ENCODE data around the gene METTL9.
"Not testable (repeated sequence)": the region's sequence is repeated elsewhere in the genome, so short reads cannot be mapped to it uniquely, and the experiment has no call there.

DNA sequence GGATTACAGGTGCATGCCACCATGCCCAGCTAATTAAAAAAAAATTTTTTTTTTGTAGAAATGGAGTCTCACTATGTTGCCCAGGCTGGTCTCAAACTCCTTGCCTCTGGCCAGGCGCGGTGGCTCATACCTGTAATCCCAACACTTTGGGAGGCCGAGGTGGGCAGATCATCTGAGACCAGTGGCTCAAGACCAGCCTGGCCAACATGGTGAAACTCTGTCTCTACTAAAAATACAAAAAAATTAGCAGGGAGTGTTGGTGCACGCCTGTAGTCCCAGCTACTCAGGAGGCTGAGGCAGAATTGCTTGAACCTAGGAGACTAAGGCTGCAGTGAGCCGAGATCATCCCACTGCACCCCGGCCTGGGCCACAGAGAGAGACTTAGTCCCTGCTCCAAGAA is 19.2 kb upstream of the METTL9 start:
- TF ChIP-seq EZH2phosphoT487 (IDR thresholded peaks at IDR 0.05; ENCODE audit: low read depth, severe bottlenecking, unreplicated experiment); EZH2 (IDR thresholded peaks at IDR 0.05; ENCODE audit: borderline replicate concordance): not testable (repeated sequence)
- TF ChIP-seq, protein P1, sequence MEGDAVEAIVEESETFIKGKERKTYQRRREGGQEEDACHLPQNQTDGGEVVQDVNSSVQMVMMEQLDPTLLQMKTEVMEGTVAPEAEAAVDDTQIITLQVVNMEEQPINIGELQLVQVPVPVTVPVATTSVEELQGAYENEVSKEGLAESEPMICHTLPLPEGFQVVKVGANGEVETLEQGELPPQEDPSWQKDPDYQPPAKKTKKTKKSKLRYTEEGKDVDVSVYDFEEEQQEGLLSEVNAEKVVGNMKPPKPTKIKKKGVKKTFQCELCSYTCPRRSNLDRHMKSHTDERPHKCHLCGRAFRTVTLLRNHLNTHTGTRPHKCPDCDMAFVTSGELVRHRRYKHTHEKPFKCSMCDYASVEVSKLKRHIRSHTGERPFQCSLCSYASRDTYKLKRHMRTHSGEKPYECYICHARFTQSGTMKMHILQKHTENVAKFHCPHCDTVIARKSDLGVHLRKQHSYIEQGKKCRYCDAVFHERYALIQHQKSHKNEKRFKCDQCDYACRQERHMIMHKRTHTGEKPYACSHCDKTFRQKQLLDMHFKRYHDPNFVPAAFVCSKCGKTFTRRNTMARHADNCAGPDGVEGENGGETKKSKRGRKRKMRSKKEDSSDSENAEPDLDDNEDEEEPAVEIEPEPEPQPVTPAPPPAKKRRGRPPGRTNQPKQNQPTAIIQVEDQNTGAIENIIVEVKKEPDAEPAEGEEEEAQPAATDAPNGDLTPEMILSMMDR (IDR thresholded peaks at IDR 0.05; ENCODE audit: poor library complexity), result not testable (repeated sequence)

Measured in hepatocyte (in vitro differentiated cells).